OCI-LY7 (cell line): ENCODE measurements around the gene IMMP2L.

Experiments
- EZH2phosphoT487 ChIP-seq: fragments of 200-600 bp; sonication (generic); IDR thresholded peaks from 2 replicates; pipeline ENCODE4 v1.6.1; 2018; ENCODE audit warnings: low read depth, borderline replicate concordance, mild to moderate bottlenecking, mixed run types, antibody characterized with exemption, low read length, moderate library complexity, mixed read lengths
- TF ChIP-seq, protein P1 (sequence below): fragments of 200-600 bp; sonication (generic); conservative IDR thresholded peaks from 2 replicates; pipeline ENCODE4 v1.5.1; 2014; ENCODE audit warnings: mild to moderate bottlenecking, antibody characterized with exemption, low read length, moderate library complexity, mixed read lengths

DNA sequence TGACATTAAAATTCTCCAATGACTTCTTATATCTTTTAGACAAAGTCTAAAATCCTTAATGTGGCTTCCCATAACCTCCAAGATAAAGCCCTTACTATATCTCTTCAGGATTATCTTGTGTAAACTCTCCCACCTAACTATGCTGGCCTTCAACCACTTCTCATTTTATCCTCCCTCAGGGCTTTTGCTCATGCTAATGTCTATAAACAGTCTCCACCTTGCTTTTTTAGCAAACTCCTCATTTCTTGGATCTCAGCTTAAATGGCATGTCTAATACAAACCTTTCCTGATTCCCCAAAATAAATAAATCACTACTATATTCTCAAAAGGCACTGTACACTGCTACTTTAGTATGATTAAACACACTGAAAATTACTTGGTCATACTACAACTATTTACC lies 290.2 kb downstream of the IMMP2L start:
- TF ChIP-seq, protein P1, sequence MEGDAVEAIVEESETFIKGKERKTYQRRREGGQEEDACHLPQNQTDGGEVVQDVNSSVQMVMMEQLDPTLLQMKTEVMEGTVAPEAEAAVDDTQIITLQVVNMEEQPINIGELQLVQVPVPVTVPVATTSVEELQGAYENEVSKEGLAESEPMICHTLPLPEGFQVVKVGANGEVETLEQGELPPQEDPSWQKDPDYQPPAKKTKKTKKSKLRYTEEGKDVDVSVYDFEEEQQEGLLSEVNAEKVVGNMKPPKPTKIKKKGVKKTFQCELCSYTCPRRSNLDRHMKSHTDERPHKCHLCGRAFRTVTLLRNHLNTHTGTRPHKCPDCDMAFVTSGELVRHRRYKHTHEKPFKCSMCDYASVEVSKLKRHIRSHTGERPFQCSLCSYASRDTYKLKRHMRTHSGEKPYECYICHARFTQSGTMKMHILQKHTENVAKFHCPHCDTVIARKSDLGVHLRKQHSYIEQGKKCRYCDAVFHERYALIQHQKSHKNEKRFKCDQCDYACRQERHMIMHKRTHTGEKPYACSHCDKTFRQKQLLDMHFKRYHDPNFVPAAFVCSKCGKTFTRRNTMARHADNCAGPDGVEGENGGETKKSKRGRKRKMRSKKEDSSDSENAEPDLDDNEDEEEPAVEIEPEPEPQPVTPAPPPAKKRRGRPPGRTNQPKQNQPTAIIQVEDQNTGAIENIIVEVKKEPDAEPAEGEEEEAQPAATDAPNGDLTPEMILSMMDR, result no peak
- TF ChIP-seq EZH2phosphoT487, result no peak
